B cell (primary cell): ENCODE measurements around the gene FADS1. TPM values are rescaled to one million over a fixed set of nuclear protein-coding genes. Genes with fewer than 3 reads are reported as not detected.

Source experiments
- ATAC-seq: fragments of 200-7000 bp; cut with Tn5 transposase; one replicate; pipeline ENCODE4 v1.10.0; 2021; ENCODE audit warnings: low read depth, mild to moderate bottlenecking, moderate number of reproducible peaks, moderate library complexity
- CTCF ChIA-PET: fragments of 350-600 bp; sonication (Branson Sonifier 250); formaldehyde crosslinking; loops from one replicate; lab custom pipeline; 2021; ENCODE audit warnings: antibody characterized with exemption, inconsistent platforms; lab: Charles Lee
- POLR2A ChIA-PET: fragments of 350-600 bp; sonication (Branson Sonifier 250); formaldehyde crosslinking; loops from one replicate; lab custom pipeline; 2021; ENCODE audit warnings: antibody characterized with exemption; lab: Charles Lee
- DNase-seq: peaks from one replicate; pipeline ENCODE4 v3.0.0; 2013
- H2AFZ ChIP-seq: 2 replicates; pipeline ENCODE4 v1.6.1; 2012; ENCODE audit warnings: mild to moderate bottlenecking, low read depth, low read length; ENCODE audit not compliant: insufficient read depth, poor library complexity, severe bottlenecking
- H3K27ac ChIP-seq, 2 donors: 1 replicate in 1 of 2; 2 replicates in 1 of 2; pipeline ENCODE4 v1.5.1; 2012 to 2013; ENCODE audit warnings: low read length in 2 of 2, mild to moderate bottlenecking in 2 of 2, moderate library complexity in 1 of 2
- H3K27me3 ChIP-seq, 4 experiments: fragments of 200-600 bp in 1 of 4; sonication (generic) in 1 of 4; replicated peaks in 1 of 4; 1 replicate in 2 of 4; 2 replicates in 2 of 4; pipeline versions ENCODE4 v1.6.1 to v1.7.0; 2013 to 2016; ENCODE audit warnings: low read length in 3 of 4, mild to moderate bottlenecking in 2 of 4, mixed read lengths in 1 of 4, moderate library complexity in 1 of 4; ENCODE audit not compliant: insufficient read depth in 4 of 4, control insufficient read depth in 3 of 4; ENCODE audit errors: control extremely low read depth in 1 of 4
- H3K36me3 ChIP-seq, 2 experiments: replicated peaks in 1 of 2; 1 replicate in 1 of 2; 2 replicates in 1 of 2; pipeline versions ENCODE4 v1.6.1 to v1.7.1; 2013; ENCODE audit warnings: low read length in 1 of 2; ENCODE audit not compliant: insufficient read depth in 2 of 2, control insufficient read depth in 1 of 2; ENCODE audit errors: control extremely low read depth in 1 of 2, extremely low read depth in 1 of 2
- H3K4me1 ChIP-seq, 2 donors: fragments of 200-600 bp in 1 of 2; sonication (generic) in 1 of 2; 1 replicate in 1 of 2; 2 replicates in 1 of 2; pipeline versions ENCODE4 v1.5.1 to v1.6.1; 2013 to 2017; ENCODE audit warnings: low read length in 2 of 2; ENCODE audit not compliant: control insufficient read depth in 2 of 2, insufficient read depth in 2 of 2
- H3K4me2 ChIP-seq: replicated peaks from 2 replicates; pipeline ENCODE3; 2012; ENCODE audit warnings: mild to moderate bottlenecking, low read depth, low read length; ENCODE audit not compliant: poor library complexity, severe bottlenecking
- H3K4me3 ChIP-seq, 5 experiments: fragments of 200-600 bp in 1 of 5; sonication (generic) in 1 of 5; 1 replicate in 3 of 5; 2 replicates in 2 of 5; pipeline versions ENCODE4 v1.5.1 to v1.7.0; 2011 to 2016; ENCODE audit warnings: low read length in 4 of 5, mild to moderate bottlenecking in 4 of 5, low read depth in 2 of 5, control low read depth in 1 of 5, moderate library complexity in 1 of 5; ENCODE audit not compliant: insufficient read depth in 1 of 5; ENCODE audit errors: control extremely low read depth in 1 of 5, extremely low read depth in 1 of 5
- H3K79me2 ChIP-seq: fragments of 200-600 bp; sonication (generic); one replicate; pipeline ENCODE4 v1.6.0; 2016; ENCODE audit warnings: low read length; ENCODE audit not compliant: control insufficient read depth, insufficient read depth
- H3K9ac ChIP-seq: fragments of 200-600 bp; sonication (generic); 2 replicates; pipeline ENCODE4 v1.6.1; 2017; ENCODE audit warnings: mild to moderate bottlenecking, low read length, moderate library complexity
- H3K9me3 ChIP-seq, 3 donors: one replicate each; pipeline versions ENCODE4 v1.6.1 to v1.7.1; 2013; ENCODE audit warnings: low read length in 2 of 3; ENCODE audit not compliant: control insufficient read depth in 2 of 3, insufficient read depth in 1 of 3; ENCODE audit errors: control extremely low read depth in 1 of 3
- H4K20me1 ChIP-seq: 2 replicates; pipeline ENCODE4 v1.6.0; 2012; ENCODE audit warnings: mild to moderate bottlenecking, low read length; ENCODE audit not compliant: insufficient read depth, control insufficient read depth, poor library complexity, severe bottlenecking
- H3K27ac Mint-ChIP-seq: one replicate; pipeline ENCODE4 v1.8.0; 2021; ENCODE audit warnings: mixed read lengths
- H3K27me3 Mint-ChIP-seq: one replicate; pipeline ENCODE4 v1.8.0; 2021; ENCODE audit warnings: mixed read lengths
- H3K4me1 Mint-ChIP-seq: one replicate; pipeline ENCODE4 v1.8.0; 2021; ENCODE audit warnings: mixed read lengths
- H3K4me3 Mint-ChIP-seq: one replicate; pipeline ENCODE4 v1.8.0; 2021; ENCODE audit warnings: mixed read lengths
- H3K9me3 Mint-ChIP-seq: one replicate; pipeline ENCODE4 v1.8.0; 2022; ENCODE audit warnings: mixed read lengths; ENCODE audit not compliant: insufficient read depth
- CTCF ChIP-seq: fragments of 200-600 bp; IDR thresholded peaks from one replicate; pipeline ENCODE4 v1.8.0; 2022; ENCODE audit warnings: antibody characterized with exemption, mild to moderate bottlenecking
- EZH2 ChIP-seq: IDR thresholded peaks from 2 replicates; pipeline ENCODE4 v1.6.1; 2012; ENCODE audit warnings: borderline replicate concordance, low read depth, mild to moderate bottlenecking, moderate library complexity, low read length; ENCODE audit not compliant: insufficient read depth, poor library complexity, severe bottlenecking
- WGBS: methylation state at CpG from one replicate; pipeline ENCODE4 v1.1.5; 2013; ENCODE audit warnings: missing lambda C conversion rate; ENCODE audit not compliant: insufficient coverage; 5-methylcytosine and 5-hydroxymethylcytosine counted together
- intact Hi-C: fragments of 100-400 bp; cut with micrococcal nuclease; formaldehyde crosslinking; loops from one replicate; pipeline ENCODE4 v1.10.0; 2022
- polyA plus RNA-seq: library from polyadenylated mRNA; depleted of rRNA; stranded (reverse); fragments of >200 nt; gene quantifications from 2 replicates; pipeline ENCODE4 v1.2.3, GENCODE V29; 2012
- total RNA-seq, 2 donors: library from RNA; stranded (reverse); fragments of 120-200 nt in 1 of 2; gene quantifications; 1 replicate in 1 of 2; 2 replicates in 1 of 2; pipeline versions ENCODE4 v1.2.3 to v1.2.4, GENCODE V29; 2013 to 2022

Gene FADS1
- total and polyA plus RNA-seq, 2 donors (not counting 1 experiment from before 2014, with no cell fraction given) = 0.39 to 15.6 TPM

- no peaks in the 10 kb centered on the region for H3K36me3 ChIP-seq
- Mint-ChIP-seq H3K27ac (no peak overlapping the region), H3K4me1 (no peaks in the 10 kb centered on the region), H3K27me3 (no peaks in the 10 kb centered on the region), H3K9me3 (no peaks in the 10 kb centered on the region), H3K4me3 (no peak overlapping the region)
- ChIA-PET POLR2A (no interaction called here), CTCF (interaction anchor here (1.6 kb wide), 1 partner anchor 260 kb away, joined by 6 read pairs; no protein-coding TSS in a partner anchor)
- intact Hi-C loops = no loop called here
- no peaks in the 10 kb centered on the region for H3K79me2 ChIP-seq
- no peak overlapping the region for H2AFZ ChIP-seq
- H3K27me3 ChIP-seq = peaks cover 0 to 2% (median 0%) of the 10 kb centered on the region in 4 experiments
- TF ChIP-seq CTCF (no peak), EZH2 (no peak)
- no peak for DNase-seq
- no peaks in the 10 kb centered on the region for H4K20me1 ChIP-seq
- no peak overlapping the region for H3K4me2 ChIP-seq
- H3K9ac ChIP-seq = no peak overlapping the region
- no peak for ATAC-seq
- H3K4me1 ChIP-seq = no peaks in the 10 kb centered on the region
- WGBS = 97% methylated on average over 15 of the region's 18 CpGs
- no peak overlapping the region for H3K27ac ChIP-seq
- no peaks in the 10 kb centered on the region for H3K9me3 ChIP-seq
- no peak overlapping the region for H3K4me3 ChIP-seq
Observed at GRCh38 chr11:61847914-61848581, 31.2 kb upstream of the FADS1 start.

GRCh38 chr11:61846362-61847020 lies 29.7 kb upstream of the FADS1 start:
- no peaks in the 10 kb centered on the region for H3K9me3 Mint-ChIP-seq
- H2AFZ ChIP-seq = no peak overlapping the region
- intact Hi-C loops = no loop called here
- H3K79me2 ChIP-seq = no peaks in the 10 kb centered on the region
- H3K4me3 Mint-ChIP-seq = no peak overlapping the region
- TF ChIP-seq CTCF (no peak), EZH2 (no peak)
- CTCF ChIA-PET = interaction anchor here (1.0 kb wide), 1 partner anchor 35 kb away, joined by 3 read pairs; no protein-coding TSS in a partner anchor
- ATAC-seq = no peak
- H3K4me1 Mint-ChIP-seq = no peaks in the 10 kb centered on the region
- H4K20me1 ChIP-seq = no peaks in the 10 kb centered on the region
- H3K27ac ChIP-seq = no peak overlapping the region
- no peaks in the 10 kb centered on the region for H3K36me3 ChIP-seq
- 97% methylated on average over 8 of the region's 10 CpGs for WGBS
- no peak for DNase-seq
- H3K9me3 ChIP-seq = no peaks in the 10 kb centered on the region
- H3K27me3 ChIP-seq = peaks cover 0 to 2% (median 0%) of the 10 kb centered on the region in 4 experiments
- no peak overlapping the region for H3K4me3 ChIP-seq
- POLR2A ChIA-PET = no interaction called here
- H3K4me1 ChIP-seq = no peaks in the 10 kb centered on the region
- no peaks in the 10 kb centered on the region for H3K27me3 Mint-ChIP-seq
- H3K9ac ChIP-seq = no peak overlapping the region
- no peak overlapping the region for H3K4me2 ChIP-seq
- H3K27ac Mint-ChIP-seq = no peak overlapping the region
